ENCODE results near the gene RNFT2.

The RNFT2 gene

GRCh38 chr12:116803013-116803736, 65.1 kb downstream of the RNFT2 start:
- no peak overlapping the region for H3K4me3 ChIP-seq (ENCODE audit: low read length)
- DNase-seq (ENCODE audit: low read depth) = no peak
- TF ChIP-seq CTCF (conservative IDR thresholded peaks at IDR 0.05; ENCODE audit: low read length) = no peak

GRCh38 chr12:116804051-116804450, 65.9 kb downstream of the RNFT2 start:
- TF ChIP-seq CTCF (conservative IDR thresholded peaks at IDR 0.05; ENCODE audit: low read length) = no peak
- H3K4me3 ChIP-seq (ENCODE audit: low read length) = no peak overlapping the region
- no peak for DNase-seq (ENCODE audit: low read depth)

- DNase-seq (ENCODE audit: low read depth) = no peak
- H3K4me3 ChIP-seq (ENCODE audit: low read length) = no peak overlapping the region
- TF ChIP-seq CTCF (conservative IDR thresholded peaks at IDR 0.05; ENCODE audit: low read length) = no peak
These were observed 68.8 kb downstream of the RNFT2 start for GRCh38 chr12:116806845-116807440.

GRCh38 chr12:116807546-116807945, 69.4 kb downstream of the RNFT2 start:
- no peak for DNase-seq (ENCODE audit: low read depth)
- no peak overlapping the region for H3K4me3 ChIP-seq (ENCODE audit: low read length)
- no peak for TF ChIP-seq CTCF (conservative IDR thresholded peaks at IDR 0.05; ENCODE audit: low read length)

- TF ChIP-seq CTCF (conservative IDR thresholded peaks at IDR 0.05; ENCODE audit: low read length) = no peak
- no peak overlapping the region for H3K4me3 ChIP-seq (ENCODE audit: low read length)
- DNase-seq (ENCODE audit: low read depth) = no peak
These were observed 70.3 kb downstream of the RNFT2 start for GRCh38 chr12:116808113-116809105.

- no peak for DNase-seq (ENCODE audit: low read depth)
- no peak overlapping the region for H3K4me3 ChIP-seq (ENCODE audit: low read length)
- no peak for TF ChIP-seq CTCF (conservative IDR thresholded peaks at IDR 0.05; ENCODE audit: low read length)
These were observed 74.1 kb downstream of the RNFT2 start for GRCh38 chr12:116812238-116812637.
